Caco-2 (cell line): ENCODE results near the gene TMEM202. TPM values are rescaled to one million over a fixed set of nuclear protein-coding genes. Genes with fewer than 3 reads are reported as not detected.

Source experiments
- Bru-seq: library from RNA; stranded (reverse); fragments of 400-500 nt; gene quantifications from one replicate; lab custom pipeline; 2021; lab: Mats Ljungman, UMichigan
- BruChase-seq, 2 experiments: library from RNA; stranded (reverse); fragments of 400-500 nt; gene quantifications; one replicate each; lab custom pipeline; 2021; lab: Mats Ljungman, UMichigan
- BruUV-seq: library from RNA; stranded (reverse); fragments of 400-500 nt; replicated peaks from 2 replicates; lab custom pipeline; 2021; lab: Mats Ljungman, UMichigan
- CTCF ChIA-PET: fragments of 300-600 bp; sonication (Branson Sonifier 250); formaldehyde crosslinking; loops from one replicate; lab custom pipeline; 2022; ENCODE audit warnings: antibody characterized with exemption; lab: Charles Lee
- POLR2A ChIA-PET: fragments of 300-600 bp; sonication (Branson Sonifier 250); formaldehyde crosslinking; loops from one replicate; lab custom pipeline; 2022; ENCODE audit warnings: antibody characterized with exemption; lab: Charles Lee
- DNase-seq, 2 experiments: peaks; one replicate each; pipeline versions ENCODE4 v3.0.0 to v3.0.0-alpha.2; 2020 to 2022
- H3K27me3 ChIP-seq: replicated peaks from 2 replicates; pipeline ENCODE4 v1.6.0; 2011; ENCODE audit warnings: low read length; ENCODE audit not compliant: control insufficient read depth, insufficient read depth
- H3K36me3 ChIP-seq: 2 replicates; pipeline ENCODE4 v1.5.1; 2011; ENCODE audit warnings: low read length; ENCODE audit not compliant: control insufficient read depth, insufficient read depth
- H3K4me1 ChIP-seq: fragments of 250-450 bp; sonication (Bioruptor Pico); 2 replicates; pipeline ENCODE4 v1.5.1; 2020; ENCODE audit warnings: mild to moderate bottlenecking
- H3K4me3 ChIP-seq: 2 replicates; pipeline ENCODE4 v1.5.1; 2011; ENCODE audit warnings: low read depth, mild to moderate bottlenecking, control low read depth, low read length
- H3K9me3 ChIP-seq: fragments of 250-450 bp; sonication (Bioruptor Pico); 2 replicates; pipeline ENCODE4 v1.5.1; 2020; ENCODE audit warnings: mild to moderate bottlenecking, moderate library complexity
- H3K27ac Mint-ChIP-seq: one replicate; pipeline ENCODE4 v1.8.0; 2022; ENCODE audit warnings: mixed read lengths; ENCODE audit not compliant: unreplicated experiment
- H3K27me3 Mint-ChIP-seq: one replicate; pipeline ENCODE4 v1.8.0; 2022; ENCODE audit warnings: mixed read lengths; ENCODE audit not compliant: insufficient read depth, unreplicated experiment
- H3K36me3 Mint-ChIP-seq: one replicate; pipeline ENCODE4 v1.8.0; 2022; ENCODE audit warnings: mild to moderate bottlenecking, mixed read lengths; ENCODE audit not compliant: insufficient read depth, unreplicated experiment
- H3K4me1 Mint-ChIP-seq: one replicate; pipeline ENCODE4 v1.8.0; 2022; ENCODE audit warnings: low read depth, mixed read lengths; ENCODE audit not compliant: unreplicated experiment
- H3K4me3 Mint-ChIP-seq: one replicate; pipeline ENCODE4 v1.8.0; 2022; ENCODE audit warnings: mild to moderate bottlenecking, moderate library complexity, mixed read lengths; ENCODE audit not compliant: unreplicated experiment
- H3K9me3 Mint-ChIP-seq: one replicate; pipeline ENCODE4 v1.8.0; 2022; ENCODE audit warnings: mixed read lengths; ENCODE audit not compliant: unreplicated experiment
- intact Hi-C: fragments of 100-400 bp; cut with micrococcal nuclease; formaldehyde crosslinking; loops from one replicate; pipeline ENCODE4 v1.10.0; 2022; ENCODE audit not compliant: unreplicated experiment
- long read RNA-seq: library from polyadenylated mRNA; stranded (forward); transcript quantifications from one replicate; pipeline ENCODE4 v2.0.0, GENCODE V29; 2022
- total RNA-seq: library from RNA; stranded (reverse); gene quantifications from 2 replicates; pipeline ENCODE4 v1.2.3, GENCODE V29; 2022
- TF ChIP-seq, protein P1 (sequence below), 2 experiments: fragments of 200-600 bp in 1 of 2; IDR thresholded peaks; 1 replicate in 1 of 2; 2 replicates in 1 of 2; pipeline versions ENCODE4 v1.5.1 to v1.8.0; 2011 to 2022; ENCODE audit warnings: antibody characterized with exemption in 1 of 2, control low read depth in 1 of 2, inconsistent platforms in 1 of 2, low read depth in 1 of 2, low read length in 1 of 2, mild to moderate bottlenecking in 1 of 2, moderate library complexity in 1 of 2; ENCODE audit not compliant: insufficient read depth in 1 of 2, severe bottlenecking in 1 of 2, unreplicated experiment in 1 of 2

The TMEM202 gene, protein sequence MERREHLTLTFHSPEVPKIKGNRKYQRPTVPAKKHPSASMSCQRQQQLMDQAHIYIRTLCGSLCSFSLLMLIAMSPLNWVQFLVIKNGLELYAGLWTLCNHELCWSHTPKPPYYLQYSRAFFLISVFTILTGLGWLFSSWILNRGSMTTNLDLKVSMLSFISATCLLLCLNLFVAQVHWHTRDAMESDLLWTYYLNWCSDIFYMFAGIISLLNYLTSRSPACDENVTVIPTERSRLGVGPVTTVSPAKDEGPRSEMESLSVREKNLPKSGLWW
- total RNA-seq (not detected in 2 replicates), Bru-seq, nascent RNA (not detected), BruChase-seq, experiment 1, labeled RNA remaining after a 2-hour chase (not detected), BruChase-seq, experiment 2, labeled RNA remaining after a 6-hour chase (percentile 8 among the genes with signal in this experiment)
- long read RNA-seq = 0 reads

DNA sequence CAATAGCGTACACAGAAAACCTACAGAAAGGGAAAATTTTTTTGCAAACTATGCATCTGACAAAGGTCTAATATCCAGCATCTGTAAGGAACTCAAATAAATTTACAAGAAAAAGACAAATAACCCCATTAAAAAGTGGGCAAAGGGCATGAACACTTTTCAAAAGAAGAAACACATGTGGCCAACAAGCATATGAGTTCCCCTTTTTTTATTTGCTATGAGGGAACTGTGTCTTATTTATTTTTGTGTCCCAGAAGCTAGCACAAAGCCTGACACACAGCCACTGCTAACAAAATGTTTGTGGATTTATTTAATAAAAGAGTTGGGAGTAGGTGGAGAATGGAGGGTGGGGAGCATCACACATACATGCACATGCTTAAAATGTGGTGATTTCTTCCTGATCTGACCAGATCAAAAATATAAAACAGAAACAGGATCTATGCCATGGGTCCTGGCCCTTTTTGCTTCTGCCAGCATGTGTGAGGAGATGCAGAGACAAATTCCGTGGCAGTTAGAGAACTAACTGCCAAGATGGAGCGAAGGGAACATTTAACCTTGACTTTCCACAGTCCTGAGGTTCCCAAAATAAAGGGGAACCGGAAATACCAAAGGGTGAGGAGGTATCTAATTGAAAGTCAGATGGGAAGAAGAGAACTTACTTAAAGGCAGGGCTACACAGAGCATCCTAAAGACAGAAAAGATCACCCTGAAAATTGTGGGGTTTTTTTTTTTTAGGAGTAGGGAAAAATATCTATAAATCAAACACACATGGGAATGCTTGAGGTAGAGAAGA is at the start of gene TMEM202:
TMEM202 (plus strand) TSS at position 510 of the 793 bp plus-strand sequence; CDS start at position 532, 22 bp downstream.
- Mint-ChIP-seq H3K4me1 (no peaks in the 10 kb centered on the region), H3K4me3 (no peak within 1 kb of the TSS), H3K36me3 (no peaks in the 10 kb centered on the region), H3K27me3 (peaks cover 2% of the 10 kb centered on the region), H3K27ac (no peak within 1 kb of the TSS), H3K9me3 (no peaks in the 10 kb centered on the region)
- intact Hi-C loops = no loop called here
- Histone ChIP-seq H3K27me3 (no peaks in the 10 kb centered on the region), H3K4me3 (no peak within 1 kb of the TSS), H3K36me3 (no peaks in the 10 kb centered on the region), H3K4me1 (no peaks in the 10 kb centered on the region), H3K9me3 (no peaks in the 10 kb centered on the region)
- DNase-seq = no peak
- TF ChIP-seq, protein P1, sequence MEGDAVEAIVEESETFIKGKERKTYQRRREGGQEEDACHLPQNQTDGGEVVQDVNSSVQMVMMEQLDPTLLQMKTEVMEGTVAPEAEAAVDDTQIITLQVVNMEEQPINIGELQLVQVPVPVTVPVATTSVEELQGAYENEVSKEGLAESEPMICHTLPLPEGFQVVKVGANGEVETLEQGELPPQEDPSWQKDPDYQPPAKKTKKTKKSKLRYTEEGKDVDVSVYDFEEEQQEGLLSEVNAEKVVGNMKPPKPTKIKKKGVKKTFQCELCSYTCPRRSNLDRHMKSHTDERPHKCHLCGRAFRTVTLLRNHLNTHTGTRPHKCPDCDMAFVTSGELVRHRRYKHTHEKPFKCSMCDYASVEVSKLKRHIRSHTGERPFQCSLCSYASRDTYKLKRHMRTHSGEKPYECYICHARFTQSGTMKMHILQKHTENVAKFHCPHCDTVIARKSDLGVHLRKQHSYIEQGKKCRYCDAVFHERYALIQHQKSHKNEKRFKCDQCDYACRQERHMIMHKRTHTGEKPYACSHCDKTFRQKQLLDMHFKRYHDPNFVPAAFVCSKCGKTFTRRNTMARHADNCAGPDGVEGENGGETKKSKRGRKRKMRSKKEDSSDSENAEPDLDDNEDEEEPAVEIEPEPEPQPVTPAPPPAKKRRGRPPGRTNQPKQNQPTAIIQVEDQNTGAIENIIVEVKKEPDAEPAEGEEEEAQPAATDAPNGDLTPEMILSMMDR (IDR thresholded peaks at IDR 0.05; ENCODE audit: insufficient read depth in 1 of 2, low read depth in 1 of 2, low read length in 1 of 2, severe bottlenecking in 1 of 2, unreplicated experiment in 1 of 2) = no peak
- no TSS peak for BruUV-seq
- CTCF ChIA-PET = no interaction called here
- POLR2A ChIA-PET = no interaction called here

DNA sequence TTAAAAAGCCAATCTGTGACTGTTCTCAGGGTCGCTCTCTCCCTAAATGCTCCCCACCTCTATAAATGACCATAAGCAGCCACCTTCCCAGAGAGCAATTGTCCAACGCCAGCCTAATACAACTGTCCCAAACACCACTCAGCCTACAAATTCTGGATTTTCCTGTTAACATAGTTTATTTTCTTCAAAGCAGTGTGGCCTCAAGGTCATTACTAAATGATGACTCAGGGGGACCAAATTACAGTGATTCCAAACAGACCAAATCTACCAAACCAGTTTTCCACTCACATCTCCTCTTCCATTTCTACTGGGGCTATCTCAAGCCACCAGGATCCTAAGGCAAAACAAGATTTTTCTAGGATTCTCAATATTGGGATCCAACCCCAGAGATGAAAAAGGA is 44.8 kb upstream of the TMEM202 start:
- H3K9me3 Mint-ChIP-seq = no peaks in the 10 kb centered on the region
- POLR2A ChIA-PET = no interaction called here
- H3K36me3 Mint-ChIP-seq = peaks cover 37% of the 10 kb centered on the region

DNA sequence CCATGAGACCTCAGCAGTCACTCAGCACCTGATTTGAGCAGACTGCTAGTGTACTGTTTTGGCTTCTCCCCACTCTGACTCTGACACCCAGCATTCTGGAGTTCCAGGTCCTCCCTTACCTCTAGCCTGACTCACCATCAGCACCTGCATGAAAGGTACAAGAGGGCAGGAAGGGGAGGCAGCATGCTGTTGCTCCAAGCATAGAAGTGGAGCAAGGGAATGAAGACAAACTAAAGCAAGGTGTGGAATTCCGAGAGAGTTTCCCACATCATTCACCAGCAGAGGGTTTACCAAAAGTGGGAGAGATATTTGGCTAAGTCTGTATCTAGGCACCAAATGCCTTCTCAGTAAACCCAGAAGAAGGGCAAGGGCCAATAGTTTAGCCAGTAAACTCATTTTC is 43.6 kb upstream of the TMEM202 start:
- no TSS peak for BruUV-seq
- TF ChIP-seq, protein P1 (IDR thresholded peaks at IDR 0.05; ENCODE audit: insufficient read depth in 1 of 2, low read depth in 1 of 2, low read length in 1 of 2, severe bottlenecking in 1 of 2, unreplicated experiment in 1 of 2) = no peak
- Mint-ChIP-seq H3K4me3 (no peak overlapping the region), H3K36me3 (peaks cover 37% of the 10 kb centered on the region), H3K27ac (no peak overlapping the region), H3K27me3 (no peaks in the 10 kb centered on the region), H3K9me3 (no peaks in the 10 kb centered on the region), H3K4me1 (no peaks in the 10 kb centered on the region)
- POLR2A ChIA-PET = no interaction called here
- CTCF ChIA-PET = no interaction called here
- Histone ChIP-seq H3K27me3 (no peaks in the 10 kb centered on the region), H3K36me3 (peaks cover 5% of the 10 kb centered on the region), H3K4me1 (no peaks in the 10 kb centered on the region), H3K4me3 (no peak overlapping the region), H3K9me3 (no peaks in the 10 kb centered on the region)
- intact Hi-C loops = no loop called here
- no peak for DNase-seq

More for the DNA sequence above, 44.8 kb upstream of the TMEM202 start:
- CTCF ChIA-PET = no interaction called here
- no peaks in the 10 kb centered on the region for H3K27me3 Mint-ChIP-seq
- H3K27me3 ChIP-seq = no peaks in the 10 kb centered on the region
- no TSS peak for BruUV-seq
- H3K36me3 ChIP-seq = peaks cover 5% of the 10 kb centered on the region
- intact Hi-C loops = no loop called here
- H3K4me1 Mint-ChIP-seq = no peaks in the 10 kb centered on the region
- H3K9me3 ChIP-seq = no peaks in the 10 kb centered on the region
- DNase-seq = no peak
- no peak overlapping the region for H3K4me3 ChIP-seq
- H3K27ac Mint-ChIP-seq = no peak overlapping the region
- H3K4me3 Mint-ChIP-seq = no peak overlapping the region
- TF ChIP-seq, protein P1 (IDR thresholded peaks at IDR 0.05; ENCODE audit: insufficient read depth in 1 of 2, low read depth in 1 of 2, low read length in 1 of 2, severe bottlenecking in 1 of 2, unreplicated experiment in 1 of 2) = no peak
- H3K4me1 ChIP-seq = no peaks in the 10 kb centered on the region
